Right atrium auricular region (tissue), 2 donors: ENCODE data around the gene UBE2QL1. TPM values are rescaled to one million over a fixed set of nuclear protein-coding genes. Genes with fewer than 3 reads are reported as not detected.

Experiments used
- DNase-seq: peaks from one replicate; pipeline ENCODE4 v3.0.0-alpha.2; 2019; ENCODE audit warnings: low spot score
- H3K27ac ChIP-seq, 2 donors: fragments of 200-600 bp; sonication (generic); 1 replicate in 1 of 2; 2 replicates in 1 of 2; pipeline ENCODE4 v1.5.1; 2016 to 2019
- H3K27me3 ChIP-seq, 2 donors: fragments of 200-600 bp; sonication (generic); one replicate each; pipeline versions ENCODE4 v1.5.1 to v1.6.0; 2017 to 2019
- H3K36me3 ChIP-seq: fragments of 200-600 bp; sonication (generic); one replicate; pipeline ENCODE4 v1.5.1; 2016
- H3K4me1 ChIP-seq, 2 donors: fragments of 200-600 bp; sonication (generic); one replicate each; pipeline versions ENCODE4 v1.5.1 to v1.6.0; 2017 to 2019
- H3K4me3 ChIP-seq, 2 donors: fragments of 200-600 bp; sonication (generic); 1 replicate in 1 of 2; 2 replicates in 1 of 2; pipeline ENCODE4 v1.5.1; 2017 to 2019; ENCODE audit warnings: mild to moderate bottlenecking in 1 of 2, moderate library complexity in 1 of 2
- H3K9me3 ChIP-seq, 2 donors: fragments of 200-600 bp; sonication (generic); one replicate each; pipeline ENCODE4 v1.5.1; 2019
- CTCF ChIP-seq, 2 donors: fragments of 200-600 bp; sonication (generic); IDR thresholded peaks; one replicate each; pipeline ENCODE4 v1.5.1; 2019; ENCODE audit warnings: antibody characterized with exemption in 2 of 2
- total RNA-seq, 2 donors: library from RNA; depleted of rRNA; stranded (reverse); fragments of >200 nt; gene quantifications; one replicate each; pipeline ENCODE4 v1.1.0, GENCODE V29; 2016

UBE2QL1 gene
- total RNA-seq, 2 donors from 2014 or later = 9.1 to 10.8 TPM

GRCh38 chr5:6542421-6543345 is 94.0 kb downstream of the UBE2QL1 start:
- peak; percentile 34 for DNase-seq
- no peak for TF ChIP-seq CTCF (IDR thresholded peaks at IDR 0.05)
- no peaks in the 10 kb centered on the region for H3K27me3 ChIP-seq

GRCh38 chr5:6543346-6543730 is 94.7 kb downstream of the UBE2QL1 start:
- no peak for TF ChIP-seq CTCF (IDR thresholded peaks at IDR 0.05)
- Histone ChIP-seq H3K4me3 (no peak overlapping the region), H3K36me3 (no peaks in the 10 kb centered on the region), H3K27me3 (no peaks in the 10 kb centered on the region), H3K9me3 (no peaks in the 10 kb centered on the region), H3K4me1 (peaks cover 0 to 7% of the 10 kb centered on the region in 2 donors), H3K27ac (no peak overlapping the region)
- DNase-seq = peak; percentile 43

More at GRCh38 chr5:6542421-6543345, 94.0 kb downstream of the UBE2QL1 start:
- peaks cover 0 to 7% of the 10 kb centered on the region in 2 donors for H3K4me1 ChIP-seq
- no peaks in the 10 kb centered on the region for H3K9me3 ChIP-seq
- no peak overlapping the region for H3K27ac ChIP-seq
- no peaks in the 10 kb centered on the region for H3K36me3 ChIP-seq
- H3K4me3 ChIP-seq = no peak overlapping the region

- H3K27me3 ChIP-seq = no peaks in the 10 kb centered on the region
- no peaks in the 10 kb centered on the region for H3K9me3 ChIP-seq
- no peak overlapping the region for H3K27ac ChIP-seq
- no peak overlapping the region for H3K4me3 ChIP-seq
- DNase-seq = peak; percentile 46
- peaks cover 0 to 7% of the 10 kb centered on the region in 2 donors for H3K4me1 ChIP-seq
- TF ChIP-seq CTCF (IDR thresholded peaks at IDR 0.05) = no peak
- H3K36me3 ChIP-seq = no peaks in the 10 kb centered on the region
These were observed 95.3 kb downstream of the UBE2QL1 start for GRCh38 chr5:6543830-6544560.

Other genes with a start within 250 kb of the UBE2QL1 start
- 10 to 100 TPM; 14.2 to 17.4 TPM for gene MED10, start 70.3 kb upstream of the UBE2QL1 start, total RNA-seq
- 10 to 100 TPM; 21.2 to 21.4 TPM for gene NSUN2, start 184.2 kb downstream of the UBE2QL1 start, total RNA-seq
- 1 to 10 TPM in 1 of 2 donors, under 1 TPM in 1; 0.67 to 1.2 TPM for gene SRD5A1, start 184.6 kb downstream of the UBE2QL1 start, total RNA-seq